Esophagus squamous epithelium (tissue), 5 donors: ENCODE results near the gene LPP. TPM values are rescaled to one million over a fixed set of nuclear protein-coding genes. Genes with fewer than 3 reads are reported as not detected.
A peak's percentile ranks its signal among the peaks of the same experiment; 100 is the strongest.

ENCODE experiments used
- DNase-seq: peaks from one replicate; lab custom pipeline; 2025; lab: John Stamatoyannopoulos, UW
- H3K27ac ChIP-seq, 4 donors: fragments of 200-600 bp; sonication (generic); one replicate each; pipeline ENCODE4 v1.5.1; 2016 to 2019; ENCODE audit warnings: mild to moderate bottlenecking in 1 of 4
- H3K27me3 ChIP-seq, 4 donors: fragments of 200-600 bp; sonication (generic); 1 replicate in 3 of 4; 2 replicates in 1 of 4; pipeline versions ENCODE4 v1.5.1 to v1.6.0; 2017 to 2021; ENCODE audit warnings: antibody characterized with exemption in 1 of 4
- H3K36me3 ChIP-seq, 3 donors: fragments of 200-600 bp; sonication (generic); one replicate each; pipeline ENCODE4 v1.5.1; 2016 to 2019
- H3K4me1 ChIP-seq, 3 donors: fragments of 200-600 bp; sonication (generic); one replicate each; pipeline ENCODE4 v1.5.1; 2017 to 2019
- H3K4me3 ChIP-seq, 4 donors: fragments of 200-600 bp; sonication (generic); 1 replicate in 3 of 4; 2 replicates in 1 of 4; pipeline ENCODE4 v1.5.1; 2016 to 2019; ENCODE audit warnings: mild to moderate bottlenecking in 2 of 4, moderate library complexity in 1 of 4
- H3K9me3 ChIP-seq, 3 donors: fragments of 200-600 bp; sonication (generic); one replicate each; pipeline ENCODE4 v1.5.1; 2016 to 2019
- CTCF ChIP-seq, 6 experiments: fragments of 450-650 bp in 4 of 6; fragments of 200-600 bp in 2 of 6; sonication (generic) in 2 of 6; IDR thresholded peaks; one replicate each; pipeline ENCODE4 v1.5.1; 2016 to 2019; ENCODE audit warnings: antibody characterized with exemption in 6 of 6, mild to moderate bottlenecking in 4 of 6, moderate library complexity in 4 of 6
- POLR2A ChIP-seq, 4 donors: fragments of 450-650 bp; IDR thresholded peaks; one replicate each; pipeline ENCODE4 v1.6.1; 2017; ENCODE audit warnings: antibody characterized with exemption in 4 of 4, mild to moderate bottlenecking in 4 of 4, moderate library complexity in 3 of 4
- WGBS, 2 donors: methylation state at CpG; one replicate each; pipeline ENCODE4 v1.1.5; 2018; 5-methylcytosine and 5-hydroxymethylcytosine counted together
- intact Hi-C: fragments of 100-400 bp; cut with DNase I; formaldehyde crosslinking; loops from one replicate; pipeline ENCODE4 v1.15.0; 2022
- total RNA-seq, 4 donors: library from RNA; depleted of rRNA; stranded (reverse); fragments of >200 nt; gene quantifications; one replicate each; pipeline ENCODE4 v1.1.0, GENCODE V29; 2016
- donor health status: DM: yes; HTN: yes; CAD: no.

LPP gene
- total RNA-seq, 4 donors from 2014 or later, result 41.4 to 369 (median 97.3) TPM

- Histone ChIP-seq H3K4me3 (no peak overlapping the region), H3K9me3 (no peaks in the 10 kb centered on the region), H3K27ac (no peak overlapping the region), H3K4me1 (peaks cover 0 to 3% (median 0%) of the 10 kb centered on the region in 3 donors), H3K27me3 (no peaks in the 10 kb centered on the region), H3K36me3 (peaks cover 0 to 14% (median 0%) of the 10 kb centered on the region in 3 donors)
- no peak for DNase-seq
- TF ChIP-seq CTCF (IDR thresholded peaks at IDR 0.05) (no peak), POLR2A (IDR thresholded peaks at IDR 0.05) (no peak)
- 84 to 91% methylated on average over 14 of the region's 14 CpGs for WGBS, 2 donors
- intact Hi-C loops, result no loop called here
Observed at GRCh38 chr3:188888321-188889053, 734.5 kb downstream of the LPP start.

GRCh38 chr3:188889054-188889491 is 735.1 kb downstream of the LPP start:
- no peak overlapping the region for H3K4me3 ChIP-seq
- 69 to 81% methylated on average over 4 of the region's 4 CpGs for WGBS, 2 donors
- intact Hi-C loops, result no loop called here
- H3K36me3 ChIP-seq, result peaks cover 0 to 9% (median 0%) of the 10 kb centered on the region in 3 donors
- TF ChIP-seq POLR2A (IDR thresholded peaks at IDR 0.05) (no peak), CTCF (IDR thresholded peaks at IDR 0.05) (no peak)
- no peaks in the 10 kb centered on the region for H3K27me3 ChIP-seq
- H3K9me3 ChIP-seq, result no peaks in the 10 kb centered on the region
- H3K4me1 ChIP-seq, result peaks cover 0 to 3% (median 0%) of the 10 kb centered on the region in 3 donors
- no peak for DNase-seq
- peak overlapping the region in 1 of 4 donors; percentile 3 for H3K27ac ChIP-seq

- H3K27me3 ChIP-seq, result no peaks in the 10 kb centered on the region
- no peaks in the 10 kb centered on the region for H3K9me3 ChIP-seq
- intact Hi-C loops, result no loop called here
- no peaks in the 10 kb centered on the region for H3K36me3 ChIP-seq
- H3K4me3 ChIP-seq, result no peak overlapping the region
- 78 to 84% methylated on average over 2 of the region's 2 CpGs for WGBS, 2 donors
- TF ChIP-seq CTCF (IDR thresholded peaks at IDR 0.05), result no peak
- DNase-seq, result no peak
- no peak overlapping the region for H3K27ac ChIP-seq
- H3K4me1 ChIP-seq, result peaks cover 0 to 3% (median 0%) of the 10 kb centered on the region in 3 donors
Observed at GRCh38 chr3:188890572-188891270, 736.8 kb downstream of the LPP start.

- Histone ChIP-seq H3K36me3 (no peaks in the 10 kb centered on the region), H3K27me3 (no peaks in the 10 kb centered on the region), H3K4me1 (peaks cover 3 to 32% (median 21%) of the 10 kb centered on the region in 3 donors), H3K27ac (peak overlapping the region; percentile 76 to 78 (median 77)), H3K9me3 (no peaks in the 10 kb centered on the region), H3K4me3 (no peak overlapping the region)
- DNase-seq, result no peak
- 31 to 41% methylated on average over 6 of the region's 6 CpGs for WGBS, 2 donors
- intact Hi-C loops, result no loop called here
- no peak for TF ChIP-seq POLR2A (IDR thresholded peaks at IDR 0.05)
- TF ChIP-seq CTCF (IDR thresholded peaks at IDR 0.05), result no peak
Observed at GRCh38 chr3:188899881-188900280, 745.9 kb downstream of the LPP start.

- WGBS, 2 donors, result 18 to 26% methylated on average over 2 of the region's 2 CpGs
- H3K4me1 ChIP-seq, result peaks cover 3 to 32% (median 21%) of the 10 kb centered on the region in 3 donors
- H3K27ac ChIP-seq, result peak overlapping the region; percentile 77 to 80 (median 78)
- no peaks in the 10 kb centered on the region for H3K27me3 ChIP-seq
- no peak for DNase-seq
- H3K9me3 ChIP-seq, result no peaks in the 10 kb centered on the region
- TF ChIP-seq POLR2A (IDR thresholded peaks at IDR 0.05) (no peak), CTCF (IDR thresholded peaks at IDR 0.05) (no peak)
- H3K36me3 ChIP-seq, result no peaks in the 10 kb centered on the region
- intact Hi-C loops, result no loop called here
- H3K4me3 ChIP-seq, result no peak overlapping the region
Observed at GRCh38 chr3:188900421-188900951, 746.5 kb downstream of the LPP start.
